ENCODE results near the gene C19orf85. TPM values are rescaled to one million over a fixed set of nuclear protein-coding genes. Genes with fewer than 3 reads are reported as not detected.

Gene C19orf85
- total and polyA plus RNA-seq, 4 donors, result not detected

DNA sequence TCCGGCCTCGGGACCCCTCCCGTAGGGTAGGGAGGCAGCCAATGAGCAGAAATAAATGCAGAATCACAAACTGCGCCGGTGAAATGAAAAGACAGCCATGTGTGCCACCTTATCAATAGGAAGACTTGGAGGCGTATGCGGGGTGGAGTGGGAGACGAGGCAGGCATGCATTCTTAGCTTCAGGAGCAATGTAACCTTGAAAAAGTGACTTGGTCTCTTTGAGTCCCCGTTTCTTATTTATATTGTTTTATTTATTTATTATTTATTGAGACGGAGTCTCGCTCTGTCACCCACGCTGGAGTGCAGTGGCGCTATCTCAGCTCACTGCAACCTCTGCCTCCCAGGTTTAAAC, 39.7 kb upstream of the C19orf85 start:
- no peak overlapping the region for H3K27ac ChIP-seq (ENCODE audit: low read depth in 1 of 2, low read length in 2 of 2)
- TF ChIP-seq, protein P1, sequence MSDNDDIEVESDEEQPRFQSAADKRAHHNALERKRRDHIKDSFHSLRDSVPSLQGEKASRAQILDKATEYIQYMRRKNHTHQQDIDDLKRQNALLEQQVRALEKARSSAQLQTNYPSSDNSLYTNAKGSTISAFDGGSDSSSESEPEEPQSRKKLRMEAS (IDR thresholded peaks at IDR 0.05), result no peak
- TF ChIP-seq, protein P2, sequence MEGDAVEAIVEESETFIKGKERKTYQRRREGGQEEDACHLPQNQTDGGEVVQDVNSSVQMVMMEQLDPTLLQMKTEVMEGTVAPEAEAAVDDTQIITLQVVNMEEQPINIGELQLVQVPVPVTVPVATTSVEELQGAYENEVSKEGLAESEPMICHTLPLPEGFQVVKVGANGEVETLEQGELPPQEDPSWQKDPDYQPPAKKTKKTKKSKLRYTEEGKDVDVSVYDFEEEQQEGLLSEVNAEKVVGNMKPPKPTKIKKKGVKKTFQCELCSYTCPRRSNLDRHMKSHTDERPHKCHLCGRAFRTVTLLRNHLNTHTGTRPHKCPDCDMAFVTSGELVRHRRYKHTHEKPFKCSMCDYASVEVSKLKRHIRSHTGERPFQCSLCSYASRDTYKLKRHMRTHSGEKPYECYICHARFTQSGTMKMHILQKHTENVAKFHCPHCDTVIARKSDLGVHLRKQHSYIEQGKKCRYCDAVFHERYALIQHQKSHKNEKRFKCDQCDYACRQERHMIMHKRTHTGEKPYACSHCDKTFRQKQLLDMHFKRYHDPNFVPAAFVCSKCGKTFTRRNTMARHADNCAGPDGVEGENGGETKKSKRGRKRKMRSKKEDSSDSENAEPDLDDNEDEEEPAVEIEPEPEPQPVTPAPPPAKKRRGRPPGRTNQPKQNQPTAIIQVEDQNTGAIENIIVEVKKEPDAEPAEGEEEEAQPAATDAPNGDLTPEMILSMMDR (IDR thresholded peaks at IDR 0.05; ENCODE audit: low read depth, low read length, missing input control), result no peak
- TF ChIP-seq RXRA (IDR thresholded peaks at IDR 0.05) (no peak), YY1 (IDR thresholded peaks at IDR 0.05) (no peak)
- no peaks in the 10 kb centered on the region for H3K36me3 ChIP-seq (ENCODE audit: control insufficient read depth in 4 of 4, insufficient read depth in 3 of 4, low read depth in 1 of 4, low read length in 3 of 4)
- no peaks in the 10 kb centered on the region for H3K9me3 ChIP-seq (ENCODE audit: control insufficient read depth in 4 of 4, low read length in 3 of 4)
- DNase-seq (ENCODE audit: low spot score), result no peak
- peaks cover 0 to 6% (median 3%) of the 10 kb centered on the region in 4 donors for H3K4me1 ChIP-seq (ENCODE audit: control insufficient read depth in 4 of 4, insufficient read depth in 4 of 4, low read length in 3 of 4)
- H3K9ac ChIP-seq (ENCODE audit: low read depth in 1 of 2, low read length in 2 of 2), result no peak overlapping the region
- WGBS, result 29% methylated on average over 13 of the region's 13 CpGs
- H3K4me3 ChIP-seq (ENCODE audit: low read depth in 1 of 3, low read length in 3 of 3), result no peak overlapping the region
- H3K27me3 ChIP-seq (ENCODE audit: control insufficient read depth in 4 of 4, insufficient read depth in 4 of 4, low read length in 3 of 4), result no peaks in the 10 kb centered on the region

DNA sequence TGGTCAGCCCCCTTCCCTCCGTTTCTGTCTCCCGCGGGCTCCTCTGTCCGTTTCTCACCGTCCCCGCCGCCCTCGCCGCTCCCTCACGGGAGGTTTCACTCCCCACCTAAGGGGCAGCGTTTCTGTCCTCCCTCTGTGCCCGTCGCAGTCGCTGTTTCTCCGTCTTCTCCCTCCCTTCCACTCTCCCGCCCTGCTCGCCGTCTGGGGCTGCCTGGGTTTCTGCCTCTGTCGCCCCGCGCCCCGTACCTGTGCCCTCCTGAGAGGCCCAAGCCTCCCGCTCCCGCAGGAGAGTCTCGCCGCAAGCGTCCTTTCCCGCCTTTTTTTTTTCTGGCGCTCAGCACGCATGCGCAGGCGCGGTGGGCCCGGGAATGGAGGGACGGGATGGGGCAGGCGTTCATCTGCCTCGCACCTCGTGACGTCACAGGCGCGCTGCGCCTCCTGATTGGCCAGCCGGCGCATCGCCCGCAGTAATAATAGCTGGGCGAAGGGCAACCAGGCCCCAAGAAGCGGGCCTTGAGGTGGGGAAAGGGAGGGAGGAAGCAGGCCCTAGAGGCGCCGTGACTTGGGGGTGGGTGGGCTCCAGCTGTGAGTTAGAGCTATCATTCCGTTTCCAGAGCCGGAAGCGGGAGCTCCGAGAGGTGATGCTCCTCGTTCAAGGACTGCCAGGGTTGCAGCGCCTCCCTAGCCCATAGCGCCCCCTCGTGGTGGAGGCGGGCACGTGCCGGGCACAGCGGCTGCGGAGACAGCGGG, 39.1 kb upstream of the C19orf85 start:
- no peaks in the 10 kb centered on the region for H3K27me3 ChIP-seq (ENCODE audit: control insufficient read depth in 4 of 4, insufficient read depth in 4 of 4, low read length in 3 of 4)
- TF ChIP-seq HNF4G (IDR thresholded peaks at IDR 0.05) (no peak), FOXA1 (IDR thresholded peaks at IDR 0.05) (no peak), YY1 (IDR thresholded peaks at IDR 0.05) (no peak), GABPA (IDR thresholded peaks at IDR 0.05 in 1 of 2, conservative IDR thresholded peaks at IDR 0.05 in 1 of 2) (no peak), RXRA (IDR thresholded peaks at IDR 0.05) (no peak), SP1 (IDR thresholded peaks at IDR 0.05) (peak; percentile 51), HNF4A (conservative IDR thresholded peaks at IDR 0.05) (no peak), FOXA2 (IDR thresholded peaks at IDR 0.05) (no peak), JUND (IDR thresholded peaks at IDR 0.05) (no peak), EGR1 (IDR thresholded peaks at IDR 0.05; ENCODE audit: low read depth in 2 of 2) (no peak), TAF1 (conservative IDR thresholded peaks at IDR 0.05) (no peak), NR2F2 (IDR thresholded peaks at IDR 0.05) (no peak), RAD21 (IDR thresholded peaks at IDR 0.05) (peak; percentile 80 to 93)
- TF ChIP-seq, protein P3, sequence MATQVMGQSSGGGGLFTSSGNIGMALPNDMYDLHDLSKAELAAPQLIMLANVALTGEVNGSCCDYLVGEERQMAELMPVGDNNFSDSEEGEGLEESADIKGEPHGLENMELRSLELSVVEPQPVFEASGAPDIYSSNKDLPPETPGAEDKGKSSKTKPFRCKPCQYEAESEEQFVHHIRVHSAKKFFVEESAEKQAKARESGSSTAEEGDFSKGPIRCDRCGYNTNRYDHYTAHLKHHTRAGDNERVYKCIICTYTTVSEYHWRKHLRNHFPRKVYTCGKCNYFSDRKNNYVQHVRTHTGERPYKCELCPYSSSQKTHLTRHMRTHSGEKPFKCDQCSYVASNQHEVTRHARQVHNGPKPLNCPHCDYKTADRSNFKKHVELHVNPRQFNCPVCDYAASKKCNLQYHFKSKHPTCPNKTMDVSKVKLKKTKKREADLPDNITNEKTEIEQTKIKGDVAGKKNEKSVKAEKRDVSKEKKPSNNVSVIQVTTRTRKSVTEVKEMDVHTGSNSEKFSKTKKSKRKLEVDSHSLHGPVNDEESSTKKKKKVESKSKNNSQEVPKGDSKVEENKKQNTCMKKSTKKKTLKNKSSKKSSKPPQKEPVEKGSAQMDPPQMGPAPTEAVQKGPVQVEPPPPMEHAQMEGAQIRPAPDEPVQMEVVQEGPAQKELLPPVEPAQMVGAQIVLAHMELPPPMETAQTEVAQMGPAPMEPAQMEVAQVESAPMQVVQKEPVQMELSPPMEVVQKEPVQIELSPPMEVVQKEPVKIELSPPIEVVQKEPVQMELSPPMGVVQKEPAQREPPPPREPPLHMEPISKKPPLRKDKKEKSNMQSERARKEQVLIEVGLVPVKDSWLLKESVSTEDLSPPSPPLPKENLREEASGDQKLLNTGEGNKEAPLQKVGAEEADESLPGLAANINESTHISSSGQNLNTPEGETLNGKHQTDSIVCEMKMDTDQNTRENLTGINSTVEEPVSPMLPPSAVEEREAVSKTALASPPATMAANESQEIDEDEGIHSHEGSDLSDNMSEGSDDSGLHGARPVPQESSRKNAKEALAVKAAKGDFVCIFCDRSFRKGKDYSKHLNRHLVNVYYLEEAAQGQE (IDR thresholded peaks at IDR 0.05), result no peak
- TF ChIP-seq, protein P4, sequence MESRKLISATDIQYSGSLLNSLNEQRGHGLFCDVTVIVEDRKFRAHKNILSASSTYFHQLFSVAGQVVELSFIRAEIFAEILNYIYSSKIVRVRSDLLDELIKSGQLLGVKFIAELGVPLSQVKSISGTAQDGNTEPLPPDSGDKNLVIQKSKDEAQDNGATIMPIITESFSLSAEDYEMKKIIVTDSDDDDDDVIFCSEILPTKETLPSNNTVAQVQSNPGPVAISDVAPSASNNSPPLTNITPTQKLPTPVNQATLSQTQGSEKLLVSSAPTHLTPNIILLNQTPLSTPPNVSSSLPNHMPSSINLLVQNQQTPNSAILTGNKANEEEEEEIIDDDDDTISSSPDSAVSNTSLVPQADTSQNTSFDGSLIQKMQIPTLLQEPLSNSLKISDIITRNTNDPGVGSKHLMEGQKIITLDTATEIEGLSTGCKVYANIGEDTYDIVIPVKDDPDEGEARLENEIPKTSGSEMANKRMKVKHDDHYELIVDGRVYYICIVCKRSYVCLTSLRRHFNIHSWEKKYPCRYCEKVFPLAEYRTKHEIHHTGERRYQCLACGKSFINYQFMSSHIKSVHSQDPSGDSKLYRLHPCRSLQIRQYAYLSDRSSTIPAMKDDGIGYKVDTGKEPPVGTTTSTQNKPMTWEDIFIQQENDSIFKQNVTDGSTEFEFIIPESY (IDR thresholded peaks at IDR 0.05), result no peak
- TF ChIP-seq, protein P5, sequence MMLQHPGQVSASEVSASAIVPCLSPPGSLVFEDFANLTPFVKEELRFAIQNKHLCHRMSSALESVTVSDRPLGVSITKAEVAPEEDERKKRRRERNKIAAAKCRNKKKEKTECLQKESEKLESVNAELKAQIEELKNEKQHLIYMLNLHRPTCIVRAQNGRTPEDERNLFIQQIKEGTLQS (IDR thresholded peaks at IDR 0.05), result no peak
- TF ChIP-seq, protein P1 (IDR thresholded peaks at IDR 0.05), result no peak
- TF ChIP-seq, protein P2 (IDR thresholded peaks at IDR 0.05; ENCODE audit: low read depth, low read length, missing input control), result peak; percentile 84
- H3K36me3 ChIP-seq (ENCODE audit: control insufficient read depth in 4 of 4, insufficient read depth in 3 of 4, low read depth in 1 of 4, low read length in 3 of 4), result no peaks in the 10 kb centered on the region
- WGBS, result 16% methylated on average over 64 of the region's 64 CpGs
- peak; percentile 91 for DNase-seq (ENCODE audit: low spot score)
- no peaks in the 10 kb centered on the region for H3K9me3 ChIP-seq (ENCODE audit: control insufficient read depth in 4 of 4, low read length in 3 of 4)
- no peak overlapping the region for H3K9ac ChIP-seq (ENCODE audit: low read depth in 1 of 2, low read length in 2 of 2)
- H3K27ac ChIP-seq (ENCODE audit: low read depth in 1 of 2, low read length in 2 of 2), result no peak overlapping the region
- H3K4me3 ChIP-seq (ENCODE audit: low read depth in 1 of 3, low read length in 3 of 3), result peak overlapping the region in 1 of 3 donors; percentile 13
- H3K4me1 ChIP-seq (ENCODE audit: control insufficient read depth in 4 of 4, insufficient read depth in 4 of 4, low read length in 3 of 4), result peaks cover 0 to 6% (median 3%) of the 10 kb centered on the region in 4 donors

All from liver (tissue), 9 donors.